Esophagus (tissue), 2 donors: Measurements from ENCODE around the gene CHST14. TPM values are rescaled to one million over a fixed set of nuclear protein-coding genes. Genes with fewer than 3 reads are reported as not detected.
A peak's percentile ranks its signal among the peaks of the same experiment; 100 is the strongest.

Experiments
- H3K27ac ChIP-seq, 2 donors: one replicate each; pipeline ENCODE4 v1.5.1; 2013; ENCODE audit warnings: low read depth in 2 of 2, mild to moderate bottlenecking in 2 of 2, inconsistent platforms in 1 of 2, low read length in 1 of 2, moderate library complexity in 1 of 2
- H3K27me3 ChIP-seq, 2 donors: one replicate each; pipeline ENCODE4 v1.6.1; 2013; ENCODE audit warnings: low read length in 2 of 2, control low read depth in 1 of 2, mild to moderate bottlenecking in 1 of 2; ENCODE audit not compliant: insufficient read depth in 2 of 2, control insufficient read depth in 1 of 2
- H3K36me3 ChIP-seq, 2 donors: one replicate each; pipeline ENCODE4 v1.6.1; 2013; ENCODE audit warnings: low read length in 1 of 2; ENCODE audit not compliant: control insufficient read depth in 2 of 2, insufficient read depth in 2 of 2
- H3K4me1 ChIP-seq, 2 donors: one replicate each; pipeline ENCODE4 v1.6.1; 2013; ENCODE audit warnings: low read length in 1 of 2; ENCODE audit not compliant: control insufficient read depth in 2 of 2, insufficient read depth in 2 of 2
- H3K4me3 ChIP-seq, 2 donors: one replicate each; pipeline ENCODE4 v1.5.1; 2013; ENCODE audit warnings: low read length in 2 of 2, mild to moderate bottlenecking in 2 of 2, low read depth in 1 of 2, moderate library complexity in 1 of 2
- H3K9me3 ChIP-seq, 2 donors: one replicate each; pipeline ENCODE4 v1.6.1; 2013; ENCODE audit warnings: mild to moderate bottlenecking in 2 of 2, low read depth in 1 of 2, low read length in 1 of 2, moderate library complexity in 1 of 2; ENCODE audit not compliant: control insufficient read depth in 2 of 2, insufficient read depth in 1 of 2
- WGBS, 2 donors: extraction: QIAGEN DNeasy Blood & Tissue Kit; methylation state at CpG; one replicate each; pipeline ENCODE4 v1.1.7; 2013; 5-methylcytosine and 5-hydroxymethylcytosine counted together
- polyA plus RNA-seq, 2 donors: library from polyadenylated mRNA; stranded (reverse); fragments of 200-250 nt; gene quantifications; one replicate each; pipeline ENCODE4 v1.2.3, GENCODE V29; 2013
- donor health status: healthy with polysubstance abuse.
- donor health status: Bipolar disorder and iron deficiency.

Gene CHST14
- 1 to 10 TPM; 4.3 to 4.4 TPM for polyA plus RNA-seq

GRCh38 chr15:40470423-40471104 is at the start of gene CHST14:
TSS of gene CHST14 (plus strand) at chr15:40470984. CDS start at chr15:40471214, 230 bp downstream.
- Histone ChIP-seq H3K36me3 (peaks cover 4 to 15% of the 10 kb centered on the region in 2 donors), H3K9me3 (no peaks in the 10 kb centered on the region), H3K4me3 (peak within 1 kb of the TSS; percentile 54 to 75), H3K27ac (peak within 1 kb of the TSS; percentile 83), H3K4me1 (peaks cover 0 to 12% of the 10 kb centered on the region in 2 donors), H3K27me3 (no peaks in the 10 kb centered on the region)
- WGBS, 2 donors = 3% methylated on average over 28 to 52 of the region's 52 CpGs

- no peak overlapping the region for H3K4me3 ChIP-seq
- H3K27ac ChIP-seq = no peak overlapping the region
- H3K4me1 ChIP-seq = peaks cover 0 to 12% of the 10 kb centered on the region in 2 donors
- 9 to 12% methylated on average over 31 of the region's 31 CpGs for WGBS, 2 donors
- no peaks in the 10 kb centered on the region for H3K27me3 ChIP-seq
- H3K36me3 ChIP-seq = no peaks in the 10 kb centered on the region
- H3K9me3 ChIP-seq = no peaks in the 10 kb centered on the region
Measured at GRCh38 chr15:40421246-40422157, 49.3 kb upstream of the CHST14 start.

GRCh38 chr15:40424483-40425115 is 46.2 kb upstream of the CHST14 start:
- no peaks in the 10 kb centered on the region for H3K9me3 ChIP-seq
- no peaks in the 10 kb centered on the region for H3K27me3 ChIP-seq
- no peak overlapping the region for H3K4me3 ChIP-seq
- H3K36me3 ChIP-seq = no peaks in the 10 kb centered on the region
- 85 to 92% methylated on average over 6 of the region's 6 CpGs for whole genome bisulfite sequencing, 2 donors
- no peak overlapping the region for H3K27ac ChIP-seq
- peaks cover 0 to 12% of the 10 kb centered on the region in 2 donors for H3K4me1 ChIP-seq

- Histone ChIP-seq H3K4me3 (no peak overlapping the region), H3K27me3 (no peaks in the 10 kb centered on the region), H3K9me3 (no peaks in the 10 kb centered on the region), H3K36me3 (no peaks in the 10 kb centered on the region), H3K27ac (no peak overlapping the region), H3K4me1 (peaks cover 0 to 10% of the 10 kb centered on the region in 2 donors)
- 94 to 95% methylated on average over 5 of the region's 5 CpGs for WGBS, 2 donors
Measured at GRCh38 chr15:40425681-40426080, 45.1 kb upstream of the CHST14 start.

- Histone ChIP-seq H3K27me3 (no peaks in the 10 kb centered on the region), H3K36me3 (no peaks in the 10 kb centered on the region), H3K4me3 (no peak overlapping the region), H3K4me1 (peaks cover 0 to under 1% of the 10 kb centered on the region in 2 donors), H3K9me3 (no peaks in the 10 kb centered on the region), H3K27ac (no peak overlapping the region)
- WGBS, 2 donors = 88 to 94% methylated on average over 9 of the region's 9 CpGs
Measured at GRCh38 chr15:40427188-40427587, 43.6 kb upstream of the CHST14 start.

GRCh38 chr15:40428185-40428584 is 42.6 kb upstream of the CHST14 start:
- H3K27ac ChIP-seq = no peak overlapping the region
- H3K4me3 ChIP-seq = no peak overlapping the region
- WGBS, 2 donors = 77 to 88% methylated on average over 4 of the region's 4 CpGs
- H3K4me1 ChIP-seq = peaks cover 0 to 2% of the 10 kb centered on the region in 2 donors
- no peaks in the 10 kb centered on the region for H3K9me3 ChIP-seq
- H3K36me3 ChIP-seq = no peaks in the 10 kb centered on the region
- no peaks in the 10 kb centered on the region for H3K27me3 ChIP-seq

GRCh38 chr15:40429068-40429710 is 41.6 kb upstream of the CHST14 start:
- H3K27me3 ChIP-seq = no peaks in the 10 kb centered on the region
- H3K9me3 ChIP-seq = no peaks in the 10 kb centered on the region
- 81% methylated on average over 10 of the region's 10 CpGs for WGBS, 2 donors
- H3K4me3 ChIP-seq = no peak overlapping the region
- H3K4me1 ChIP-seq = peaks cover 0 to 2% of the 10 kb centered on the region in 2 donors
- H3K36me3 ChIP-seq = no peaks in the 10 kb centered on the region
- H3K27ac ChIP-seq = no peak overlapping the region

- Histone ChIP-seq H3K9me3 (no peaks in the 10 kb centered on the region), H3K4me3 (no peak overlapping the region), H3K27me3 (no peaks in the 10 kb centered on the region), H3K27ac (peak overlapping the region in 1 of 2 donors; percentile 17), H3K4me1 (peaks cover 0 to 2% of the 10 kb centered on the region in 2 donors), H3K36me3 (no peaks in the 10 kb centered on the region)
- WGBS, 2 donors = 35 to 44% methylated on average over 10 of the region's 10 CpGs
Measured at GRCh38 chr15:40430271-40430805, 40.4 kb upstream of the CHST14 start.
